ENCODE data around the gene ST3GAL3. TPM values are rescaled to one million over a fixed set of nuclear protein-coding genes. Genes with fewer than 3 reads are reported as not detected.

The ST3GAL3 gene
- total RNA-seq, 1 experiment from 2014 or later = 8.3 TPM

- no peak overlapping the region for H2BK12ac ChIP-seq (ENCODE audit: insufficient read length, low read depth, low read length)
- H4K5ac ChIP-seq (ENCODE audit: insufficient read length, low read depth, low read length) = no peak overlapping the region
- no peak overlapping the region for H2BK15ac ChIP-seq (ENCODE audit: low read depth, low read length)
- no peaks in the 10 kb centered on the region for H4K20me1 ChIP-seq (ENCODE audit: control insufficient read depth, insufficient read depth, insufficient read length)
- no peak for TF ChIP-seq CTCF (conservative IDR thresholded peaks at IDR 0.05)
- H3K27me3 ChIP-seq (ENCODE audit: insufficient read depth, low read length) = no peaks in the 10 kb centered on the region
- no peaks in the 10 kb centered on the region for H3K79me2 ChIP-seq (ENCODE audit: insufficient read depth, low read length)
- H3K9me3 Mint-ChIP-seq = no peaks in the 10 kb centered on the region
- H3K4me1 Mint-ChIP-seq = peaks cover 24 to 38% of the 10 kb centered on the region in 2 experiments
- H2AFZ ChIP-seq (ENCODE audit: low read length) = no peak overlapping the region
- H4K8ac ChIP-seq (replicated peaks; ENCODE audit: insufficient read length, low read depth, low read length) = no peak overlapping the region
- DNase-seq = peak; percentile 62
- H3K23me2 ChIP-seq (ENCODE audit: insufficient read length, low read depth, low read length, poor library complexity, severe bottlenecking) = peaks cover 7% of the 10 kb centered on the region
- no peak overlapping the region for H3K27ac ChIP-seq (ENCODE audit: insufficient read length, low read depth, low read length)
- no peak overlapping the region for H3K14ac ChIP-seq (ENCODE audit: insufficient read depth, low read length)
- peak overlapping the region; percentile 80 for H3K4me2 ChIP-seq (ENCODE audit: insufficient read depth, insufficient read length, low read length)
- H3K4ac ChIP-seq (ENCODE audit: low read depth, low read length) = no peak overlapping the region
- no peak overlapping the region for H3K18ac ChIP-seq (ENCODE audit: insufficient read length, low read depth, low read length)
- H2AK5ac ChIP-seq (ENCODE audit: insufficient read length, low read length) = no peak overlapping the region
- H3K9ac ChIP-seq (ENCODE audit: extremely low read depth, insufficient read length, low read length) = peak overlapping the region; percentile 18
- whole genome bisulfite sequencing (ENCODE audit: extremely low coverage, insufficient read length, low lambda C conversion rate) = no CpG with 5 or more reads among the region's 15 CpGs
- H3K79me1 ChIP-seq (ENCODE audit: insufficient read depth, low read depth, low read length, poor library complexity, severe bottlenecking) = no peaks in the 10 kb centered on the region
- no peak overlapping the region for H2BK20ac ChIP-seq (ENCODE audit: low read depth, low read length, poor library complexity, severe bottlenecking)
- no peaks in the 10 kb centered on the region; the same call in 1 of the 2 replicates for H3K4me1 ChIP-seq (ENCODE audit: insufficient read depth, low read length)
- H3K27ac Mint-ChIP-seq = peak overlapping the region in 2 of 3 experiments; percentile 49 to 78; a peak in 4 of 7 replicates
- peak overlapping the region; percentile 83 to 92 for H3K4me3 Mint-ChIP-seq
- H3T11ph ChIP-seq (ENCODE audit: low read length) = no peak overlapping the region
- H4K91ac ChIP-seq (ENCODE audit: insufficient read length, low read depth, low read length) = no peak overlapping the region
- no peak overlapping the region for H2BK120ac ChIP-seq (ENCODE audit: low read depth, low read length, poor library complexity, severe bottlenecking)
- H3K23ac ChIP-seq (ENCODE audit: insufficient read length, low read depth, low read length) = no peak overlapping the region
- H3K56ac ChIP-seq (ENCODE audit: insufficient read length, low read depth, low read length) = no peak overlapping the region
- peaks cover 21 to 34% (median 32%) of the 10 kb centered on the region in 3 experiments; a peak in 6 of 7 replicates for H3K36me3 Mint-ChIP-seq (ENCODE audit: insufficient read depth in 1 of 3, low read depth in 3 of 3)
- no peak overlapping the region for H2BK5ac ChIP-seq (ENCODE audit: insufficient read length, low read length)
- no peaks in the 10 kb centered on the region for H3K9me3 ChIP-seq (ENCODE audit: control insufficient read depth, low read depth, low read length)
- H3K27me3 Mint-ChIP-seq (ENCODE audit: low read depth) = no peaks in the 10 kb centered on the region; the same call in 1 of the 2 replicates
These were observed 670 bp downstream of the ST3GAL3 start for GRCh38 chr1:43708002-43708410.
